Thoracic aorta (tissue), 2 donors: ENCODE data around the gene RAB3B. TPM values are rescaled to one million over a fixed set of nuclear protein-coding genes. Genes with fewer than 3 reads are reported as not detected.

ENCODE experiments used
- ATAC-seq: fragments of 150-250 bp; one replicate; pipeline ENCODE4 v1.8.0; 2017; ENCODE audit warnings: low read depth; ENCODE audit not compliant: insufficient number of reproducible peaks, low FRiP score
- DNase-seq: peaks from one replicate; pipeline ENCODE4 v3.0.0-alpha.2; 2020; ENCODE audit warnings: low spot score
- H3K27ac ChIP-seq, 2 donors: fragments of 200-600 bp; sonication (generic); 1 replicate in 1 of 2; 2 replicates in 1 of 2; pipeline ENCODE4 v1.5.1; 2016; ENCODE audit warnings: mild to moderate bottlenecking in 2 of 2, moderate library complexity in 2 of 2
- H3K27me3 ChIP-seq: fragments of 200-600 bp; sonication (generic); replicated peaks from 2 replicates; pipeline ENCODE4 v1.6.0; 2016; ENCODE audit warnings: mild to moderate bottlenecking; ENCODE audit not compliant: insufficient read depth
- H3K36me3 ChIP-seq: fragments of 200-600 bp; sonication (generic); one replicate; pipeline ENCODE4 v1.5.1; 2016
- H3K4me1 ChIP-seq, 2 donors: fragments of 200-600 bp; sonication (generic); 1 replicate in 1 of 2; 2 replicates in 1 of 2; pipeline versions ENCODE4 v1.5.1 to v1.6.0; 2016; ENCODE audit warnings: low read depth in 2 of 2, mild to moderate bottlenecking in 1 of 2; ENCODE audit not compliant: control insufficient read depth in 1 of 2
- H3K4me3 ChIP-seq: fragments of 200-600 bp; sonication (generic); 2 replicates; pipeline ENCODE4 v1.5.1; 2016; ENCODE audit warnings: mild to moderate bottlenecking
- H3K9me3 ChIP-seq: fragments of 200-600 bp; sonication (generic); 2 replicates; pipeline ENCODE4 v1.5.1; 2016
- CTCF ChIP-seq: fragments of 200-600 bp; sonication (generic); IDR thresholded peaks from one replicate; pipeline ENCODE4 v1.5.1; 2019; ENCODE audit warnings: antibody characterized with exemption
- total RNA-seq, 2 donors: library from RNA; depleted of rRNA; stranded (reverse); fragments of >200 nt; gene quantifications; one replicate each; pipeline versions ENCODE4 v1.1.0 to v1.2.3, GENCODE V29; 2016

RAB3B gene
- total RNA-seq, 2 donors from 2014 or later, result not detected

DNA sequence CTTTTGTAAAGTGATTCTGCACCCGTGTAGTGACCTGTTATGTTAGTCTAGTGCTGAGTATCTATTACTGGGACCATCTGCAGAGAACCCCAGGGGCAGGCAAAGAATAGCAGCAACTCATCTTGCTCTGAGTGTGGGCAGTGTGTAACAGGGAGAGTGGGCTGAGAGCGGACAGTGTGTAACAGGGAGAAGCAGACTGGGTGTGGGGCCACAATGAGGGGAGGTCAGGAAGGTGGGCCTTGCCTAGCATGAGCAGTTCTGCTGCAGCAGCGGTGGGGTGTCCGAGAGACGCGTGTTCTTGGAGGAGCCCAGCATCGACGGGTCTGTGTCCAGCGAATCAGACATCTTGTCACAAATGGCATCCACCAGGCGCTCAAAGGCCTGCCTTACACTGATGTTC lies 70.8 kb downstream of the RAB3B start:
- Histone ChIP-seq H3K4me3 (no peak overlapping the region), H3K9me3 (no peaks in the 10 kb centered on the region), H3K4me1 (no peaks in the 10 kb centered on the region), H3K36me3 (no peaks in the 10 kb centered on the region), H3K27me3 (no peaks in the 10 kb centered on the region), H3K27ac (no peak overlapping the region)
- ATAC-seq (no peak), DNase-seq (no peak)
- no peak for TF ChIP-seq CTCF

DNA sequence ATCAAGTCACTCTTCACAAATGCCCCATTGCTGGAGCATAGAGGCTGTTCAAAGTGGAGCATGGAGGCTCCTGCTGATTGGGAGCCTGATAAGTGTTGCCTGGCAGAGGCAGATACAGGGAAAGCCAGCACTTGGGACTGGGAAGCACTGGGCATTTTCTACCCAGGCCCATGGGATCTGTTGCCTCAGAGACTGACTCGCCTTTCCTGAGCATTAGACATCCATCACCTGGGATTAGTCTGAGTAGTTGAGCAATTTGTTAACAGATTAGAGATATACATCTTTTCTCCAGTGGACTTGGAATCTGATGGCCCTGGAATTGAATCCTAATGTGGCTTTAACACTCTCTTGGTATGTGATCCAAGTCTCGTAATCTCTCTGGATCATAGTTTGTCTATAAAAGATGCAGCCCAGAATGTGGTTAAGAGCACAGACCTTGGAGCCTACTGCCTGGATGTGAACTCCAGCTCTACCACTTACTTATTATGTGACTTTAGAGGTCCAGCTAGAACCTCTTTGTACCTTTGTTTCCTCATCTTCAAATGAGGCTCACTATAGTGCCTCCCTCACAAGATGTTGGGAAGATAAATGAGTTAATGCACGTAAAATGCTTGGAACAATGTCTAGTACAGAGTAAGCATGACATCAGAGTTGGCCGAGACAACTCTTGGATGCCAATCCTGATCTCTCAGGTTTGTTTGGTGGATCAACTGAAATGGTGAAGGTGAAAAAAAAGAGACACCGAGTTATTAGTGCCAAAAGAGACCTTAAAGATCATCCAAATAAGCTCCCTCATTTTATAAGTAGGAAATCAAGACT lies 73.7 kb downstream of the RAB3B start:
- H3K27me3 ChIP-seq, result no peaks in the 10 kb centered on the region
- no peak for ATAC-seq
- no peaks in the 10 kb centered on the region for H3K9me3 ChIP-seq
- H3K27ac ChIP-seq, result no peak overlapping the region
- no peaks in the 10 kb centered on the region for H3K36me3 ChIP-seq
- no peaks in the 10 kb centered on the region for H3K4me1 ChIP-seq
- H3K4me3 ChIP-seq, result no peak overlapping the region
- no peak for TF ChIP-seq CTCF
- DNase-seq, result no peak

- DNase-seq (no peak), ATAC-seq (no peak)
- no peak overlapping the region for H3K4me3 ChIP-seq
- no peak for TF ChIP-seq CTCF
- no peaks in the 10 kb centered on the region for H3K27me3 ChIP-seq
- H3K36me3 ChIP-seq, result no peaks in the 10 kb centered on the region
- no peak overlapping the region for H3K27ac ChIP-seq
- H3K4me1 ChIP-seq, result no peaks in the 10 kb centered on the region
- no peaks in the 10 kb centered on the region for H3K9me3 ChIP-seq
Measured at GRCh38 chr1:51915951-51916350, 74.5 kb downstream of the RAB3B start.

- no peak for ATAC-seq
- no peak overlapping the region for H3K27ac ChIP-seq
- no peak overlapping the region for H3K4me3 ChIP-seq
Measured at GRCh38 chr1:51912881-51913280, 77.6 kb downstream of the RAB3B start.

More at GRCh38 chr1:51912881-51913280, 77.6 kb downstream of the RAB3B start:
- no peaks in the 10 kb centered on the region for H3K36me3 ChIP-seq
- H3K27me3 ChIP-seq, result no peaks in the 10 kb centered on the region
- no peak for TF ChIP-seq CTCF
- DNase-seq, result no peak
- H3K9me3 ChIP-seq, result no peaks in the 10 kb centered on the region
- H3K4me1 ChIP-seq, result no peaks in the 10 kb centered on the region
